Measurements from ENCODE around the gene ASPSCR1. TPM values are rescaled to one million over a fixed set of nuclear protein-coding genes. Genes with fewer than 3 reads are reported as not detected.
A peak's percentile ranks its signal among the peaks of the same experiment; 100 is the strongest.

Gene ASPSCR1
- total and polyA plus RNA-seq, 2 of the 13 experiments (the other 11 are each of a cell fraction or from before 2014, with no cell fraction given): 274 to 314 TPM

GRCh38 chr17:81991684-81992305, 14.4 kb downstream of the ASPSCR1 start (continued):
- peak; percentile 76 for TF ChIP-seq ZNF350 (CRISPR knock-in tag; IDR thresholded peaks at IDR 0.05; ENCODE audit: borderline replicate concordance, low read depth)
- TF ChIP-seq ELF1 (CRISPR knock-in tag; IDR thresholded peaks at IDR 0.05): peak; percentile 57
- TF ChIP-seq, protein P1, sequence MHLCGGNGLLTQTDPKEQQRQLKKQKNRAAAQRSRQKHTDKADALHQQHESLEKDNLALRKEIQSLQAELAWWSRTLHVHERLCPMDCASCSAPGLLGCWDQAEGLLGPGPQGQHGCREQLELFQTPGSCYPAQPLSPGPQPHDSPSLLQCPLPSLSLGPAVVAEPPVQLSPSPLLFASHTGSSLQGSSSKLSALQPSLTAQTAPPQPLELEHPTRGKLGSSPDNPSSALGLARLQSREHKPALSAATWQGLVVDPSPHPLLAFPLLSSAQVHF (CRISPR knock-in tag; IDR thresholded peaks at IDR 0.05): peak; percentile 90
- TF ChIP-seq ZNF646 (CRISPR knock-in tag; IDR thresholded peaks at IDR 0.05): no peak
- peak; percentile 81 for TF ChIP-seq ZBTB33 (CRISPR knock-in tag; IDR thresholded peaks at IDR 0.05)
- TF ChIP-seq, protein P2, sequence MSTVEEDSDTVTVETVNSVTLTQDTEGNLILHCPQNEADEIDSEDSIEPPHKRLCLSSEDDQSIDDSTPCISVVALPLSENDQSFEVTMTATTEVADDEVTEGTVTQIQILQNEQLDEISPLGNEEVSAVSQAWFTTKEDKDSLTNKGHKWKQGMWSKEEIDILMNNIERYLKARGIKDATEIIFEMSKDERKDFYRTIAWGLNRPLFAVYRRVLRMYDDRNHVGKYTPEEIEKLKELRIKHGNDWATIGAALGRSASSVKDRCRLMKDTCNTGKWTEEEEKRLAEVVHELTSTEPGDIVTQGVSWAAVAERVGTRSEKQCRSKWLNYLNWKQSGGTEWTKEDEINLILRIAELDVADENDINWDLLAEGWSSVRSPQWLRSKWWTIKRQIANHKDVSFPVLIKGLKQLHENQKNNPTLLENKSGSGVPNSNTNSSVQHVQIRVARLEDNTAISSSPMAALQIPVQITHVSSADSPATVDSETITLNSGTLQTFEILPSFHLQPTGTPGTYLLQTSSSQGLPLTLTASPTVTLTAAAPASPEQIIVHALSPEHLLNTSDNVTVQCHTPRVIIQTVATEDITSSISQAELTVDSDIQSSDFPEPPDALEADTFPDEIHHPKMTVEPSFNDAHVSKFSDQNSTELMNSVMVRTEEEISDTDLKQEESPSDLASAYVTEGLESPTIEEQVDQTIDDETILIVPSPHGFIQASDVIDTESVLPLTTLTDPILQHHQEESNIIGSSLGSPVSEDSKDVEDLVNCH (CRISPR knock-in tag; IDR thresholded peaks at IDR 0.05): no peak
- no peak for TF ChIP-seq ZNF20 (CRISPR knock-in tag; IDR thresholded peaks at IDR 0.05)
- TF ChIP-seq, protein P3, sequence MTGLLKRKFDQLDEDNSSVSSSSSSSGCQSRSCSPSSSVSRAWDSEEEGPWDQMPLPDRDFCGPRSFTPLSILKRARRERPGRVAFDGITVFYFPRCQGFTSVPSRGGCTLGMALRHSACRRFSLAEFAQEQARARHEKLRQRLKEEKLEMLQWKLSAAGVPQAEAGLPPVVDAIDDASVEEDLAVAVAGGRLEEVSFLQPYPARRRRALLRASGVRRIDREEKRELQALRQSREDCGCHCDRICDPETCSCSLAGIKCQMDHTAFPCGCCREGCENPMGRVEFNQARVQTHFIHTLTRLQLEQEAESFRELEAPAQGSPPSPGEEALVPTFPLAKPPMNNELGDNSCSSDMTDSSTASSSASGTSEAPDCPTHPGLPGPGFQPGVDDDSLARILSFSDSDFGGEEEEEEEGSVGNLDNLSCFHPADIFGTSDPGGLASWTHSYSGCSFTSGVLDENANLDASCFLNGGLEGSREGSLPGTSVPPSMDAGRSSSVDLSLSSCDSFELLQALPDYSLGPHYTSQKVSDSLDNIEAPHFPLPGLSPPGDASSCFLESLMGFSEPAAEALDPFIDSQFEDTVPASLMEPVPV (CRISPR knock-in tag; IDR thresholded peaks at IDR 0.05): peak; percentile 95
- TF ChIP-seq HOXD1 (CRISPR knock-in tag; IDR thresholded peaks at IDR 0.05): peak; percentile 75; the same call in 1 of the 2 replicates
- TF ChIP-seq, protein P4, sequence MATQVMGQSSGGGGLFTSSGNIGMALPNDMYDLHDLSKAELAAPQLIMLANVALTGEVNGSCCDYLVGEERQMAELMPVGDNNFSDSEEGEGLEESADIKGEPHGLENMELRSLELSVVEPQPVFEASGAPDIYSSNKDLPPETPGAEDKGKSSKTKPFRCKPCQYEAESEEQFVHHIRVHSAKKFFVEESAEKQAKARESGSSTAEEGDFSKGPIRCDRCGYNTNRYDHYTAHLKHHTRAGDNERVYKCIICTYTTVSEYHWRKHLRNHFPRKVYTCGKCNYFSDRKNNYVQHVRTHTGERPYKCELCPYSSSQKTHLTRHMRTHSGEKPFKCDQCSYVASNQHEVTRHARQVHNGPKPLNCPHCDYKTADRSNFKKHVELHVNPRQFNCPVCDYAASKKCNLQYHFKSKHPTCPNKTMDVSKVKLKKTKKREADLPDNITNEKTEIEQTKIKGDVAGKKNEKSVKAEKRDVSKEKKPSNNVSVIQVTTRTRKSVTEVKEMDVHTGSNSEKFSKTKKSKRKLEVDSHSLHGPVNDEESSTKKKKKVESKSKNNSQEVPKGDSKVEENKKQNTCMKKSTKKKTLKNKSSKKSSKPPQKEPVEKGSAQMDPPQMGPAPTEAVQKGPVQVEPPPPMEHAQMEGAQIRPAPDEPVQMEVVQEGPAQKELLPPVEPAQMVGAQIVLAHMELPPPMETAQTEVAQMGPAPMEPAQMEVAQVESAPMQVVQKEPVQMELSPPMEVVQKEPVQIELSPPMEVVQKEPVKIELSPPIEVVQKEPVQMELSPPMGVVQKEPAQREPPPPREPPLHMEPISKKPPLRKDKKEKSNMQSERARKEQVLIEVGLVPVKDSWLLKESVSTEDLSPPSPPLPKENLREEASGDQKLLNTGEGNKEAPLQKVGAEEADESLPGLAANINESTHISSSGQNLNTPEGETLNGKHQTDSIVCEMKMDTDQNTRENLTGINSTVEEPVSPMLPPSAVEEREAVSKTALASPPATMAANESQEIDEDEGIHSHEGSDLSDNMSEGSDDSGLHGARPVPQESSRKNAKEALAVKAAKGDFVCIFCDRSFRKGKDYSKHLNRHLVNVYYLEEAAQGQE (IDR thresholded peaks at IDR 0.05; ENCODE audit: borderline replicate concordance in 1 of 2, low read depth in 1 of 2, low read length in 2 of 2): peak in 1 of 2 experiments; percentile 31; a peak in 1 of 4 replicates
